Measurements from ENCODE around the gene IPO8. TPM values are rescaled to one million over a fixed set of nuclear protein-coding genes. Genes with fewer than 3 reads are reported as not detected.
"Not testable (repeated sequence)": the region's sequence is repeated elsewhere in the genome, so short reads cannot be mapped to it uniquely, and the experiment has no call there.

Gene IPO8
- total RNA-seq, 1 donor from 2014 or later: 29.7 TPM

- H3K9me3 Mint-ChIP-seq (ENCODE audit: unreplicated experiment): peaks cover 9% of the 10 kb centered on the region
- no peak for TF ChIP-seq CTCF (IDR thresholded peaks at IDR 0.05; ENCODE audit: partially characterized antibody, unreplicated experiment)
- H3K36me3 Mint-ChIP-seq (ENCODE audit: unreplicated experiment): peaks cover 20% of the 10 kb centered on the region
- H3K27me3 Mint-ChIP-seq (ENCODE audit: unreplicated experiment): no peaks in the 10 kb centered on the region
- no peak overlapping the region for H3K4me3 Mint-ChIP-seq (ENCODE audit: unreplicated experiment)
- no peak overlapping the region for H3K27ac Mint-ChIP-seq (ENCODE audit: unreplicated experiment)
- DNase-seq: no peak
- H3K4me1 Mint-ChIP-seq (ENCODE audit: low read depth, unreplicated experiment): no peaks in the 10 kb centered on the region
Measured at GRCh38 chr12:30599608-30600007, 96.1 kb downstream of the IPO8 start.

- Mint-ChIP-seq H3K36me3 (ENCODE audit: unreplicated experiment) (peaks cover 20% of the 10 kb centered on the region), H3K9me3 (ENCODE audit: unreplicated experiment) (peaks cover 9% of the 10 kb centered on the region), H3K4me3 (ENCODE audit: unreplicated experiment) (no peak overlapping the region), H3K27ac (ENCODE audit: unreplicated experiment) (no peak overlapping the region), H3K4me1 (ENCODE audit: low read depth, unreplicated experiment) (no peaks in the 10 kb centered on the region), H3K27me3 (ENCODE audit: unreplicated experiment) (no peaks in the 10 kb centered on the region)
- DNase-seq: no peak
- TF ChIP-seq CTCF (IDR thresholded peaks at IDR 0.05; ENCODE audit: partially characterized antibody, unreplicated experiment): no peak
Measured at GRCh38 chr12:30598889-30599288, 96.8 kb downstream of the IPO8 start.

GRCh38 chr12:30595742-30596141, 99.9 kb downstream of the IPO8 start:
- no peak for DNase-seq
- H3K4me1 Mint-ChIP-seq (ENCODE audit: low read depth, unreplicated experiment): no peaks in the 10 kb centered on the region
- no peaks in the 10 kb centered on the region for H3K36me3 Mint-ChIP-seq (ENCODE audit: unreplicated experiment)
- no peak overlapping the region for H3K4me3 Mint-ChIP-seq (ENCODE audit: unreplicated experiment)
- TF ChIP-seq CTCF (IDR thresholded peaks at IDR 0.05; ENCODE audit: partially characterized antibody, unreplicated experiment): no peak
- H3K9me3 Mint-ChIP-seq (ENCODE audit: unreplicated experiment): no peaks in the 10 kb centered on the region
- H3K27me3 Mint-ChIP-seq (ENCODE audit: unreplicated experiment): no peaks in the 10 kb centered on the region
- H3K27ac Mint-ChIP-seq (ENCODE audit: unreplicated experiment): no peak overlapping the region

- H3K36me3 Mint-ChIP-seq (ENCODE audit: unreplicated experiment): no peaks in the 10 kb centered on the region
- H3K4me1 Mint-ChIP-seq (ENCODE audit: low read depth, unreplicated experiment): no peaks in the 10 kb centered on the region
- DNase-seq: no peak
- H3K27ac Mint-ChIP-seq (ENCODE audit: unreplicated experiment): no peak overlapping the region
- no peak overlapping the region for H3K4me3 Mint-ChIP-seq (ENCODE audit: unreplicated experiment)
- TF ChIP-seq CTCF (IDR thresholded peaks at IDR 0.05; ENCODE audit: partially characterized antibody, unreplicated experiment): no peak
- no peaks in the 10 kb centered on the region for H3K9me3 Mint-ChIP-seq (ENCODE audit: unreplicated experiment)
- H3K27me3 Mint-ChIP-seq (ENCODE audit: unreplicated experiment): no peaks in the 10 kb centered on the region
Measured at GRCh38 chr12:30594509-30594908, 101.2 kb downstream of the IPO8 start.

- H3K27ac Mint-ChIP-seq (ENCODE audit: unreplicated experiment); DNase-seq; H3K4me3 Mint-ChIP-seq (ENCODE audit: unreplicated experiment); H3K4me1 Mint-ChIP-seq (ENCODE audit: low read depth, unreplicated experiment); H3K9me3 Mint-ChIP-seq (ENCODE audit: unreplicated experiment); H3K36me3 Mint-ChIP-seq (ENCODE audit: unreplicated experiment); H3K27me3 Mint-ChIP-seq (ENCODE audit: unreplicated experiment): not testable (repeated sequence)
Measured at GRCh38 chr12:30588572-30588971, 107.1 kb downstream of the IPO8 start.

- H3K27me3 Mint-ChIP-seq (ENCODE audit: unreplicated experiment): no peaks in the 10 kb centered on the region
- H3K4me1 Mint-ChIP-seq (ENCODE audit: low read depth, unreplicated experiment): no peaks in the 10 kb centered on the region
- H3K27ac Mint-ChIP-seq (ENCODE audit: unreplicated experiment): no peak overlapping the region
- no peak overlapping the region for H3K4me3 Mint-ChIP-seq (ENCODE audit: unreplicated experiment)
- TF ChIP-seq CTCF (IDR thresholded peaks at IDR 0.05; ENCODE audit: partially characterized antibody, unreplicated experiment): no peak
- H3K9me3 Mint-ChIP-seq (ENCODE audit: unreplicated experiment): no peaks in the 10 kb centered on the region
- no peak for DNase-seq
- H3K36me3 Mint-ChIP-seq (ENCODE audit: unreplicated experiment): peaks cover 5% of the 10 kb centered on the region
Measured at GRCh38 chr12:30587782-30588181, 107.9 kb downstream of the IPO8 start.
